Mammary epithelial cell (primary cell): ENCODE data around the gene MST1R.

Experiments used
- CTCF ChIP-seq, 2 donors: IDR thresholded peaks in 1 of 2; conservative IDR thresholded peaks in 1 of 2; 2 replicates each; pipeline ENCODE4 v1.5.1; 2011 to 2012; ENCODE audit warnings: inconsistent platforms in 2 of 2, low read length in 2 of 2, mild to moderate bottlenecking in 2 of 2, control low read depth in 1 of 2, low read depth in 1 of 2; ENCODE audit not compliant: insufficient read depth in 1 of 2; ENCODE audit errors: extremely low read depth in 1 of 2
- EZH2 ChIP-seq: IDR thresholded peaks from 2 replicates; pipeline ENCODE4 v1.6.1; 2012; ENCODE audit warnings: low read length, inconsistent platforms, borderline replicate concordance

- TF ChIP-seq CTCF (conservative IDR thresholded peaks at IDR 0.05 in 1 of 2, IDR thresholded peaks at IDR 0.05 in 1 of 2; ENCODE audit: extremely low read depth in 1 of 2, insufficient read depth in 1 of 2, low read depth in 1 of 2, low read length in 2 of 2) (no peak), EZH2 (no peak)
Observed at GRCh38 chr3:49872801-49873281, 30.8 kb downstream of the MST1R start.
